HepG2 (cell line): ENCODE measurements around the gene HSD17B2. TPM values are rescaled to one million over a fixed set of nuclear protein-coding genes. Genes with fewer than 3 reads are reported as not detected.
A peak's percentile ranks its signal among the peaks of the same experiment; 100 is the strongest.

Source experiments
- ATF7 ChIP-seq, 2 experiments: fragments of 450-650 bp in 1 of 2; sonication (generic) in 1 of 2; formaldehyde crosslinking in 1 of 2; IDR thresholded peaks; 2 replicates each; pipeline versions ENCODE4 v1.4.0 to v1.6.1; 2016 to 2020; ENCODE audit warnings: antibody characterized with exemption in 1 of 2, mild to moderate bottlenecking in 1 of 2, missing genetic modification reagents in 1 of 2
- FOSL1 ChIP-seq: sonication (generic); formaldehyde crosslinking; IDR thresholded peaks from 2 replicates; pipeline ENCODE4 v1.9.0; 2021; ENCODE audit warnings: missing genetic modification reagents, borderline replicate concordance
- MAF1 ChIP-seq: sonication (generic); formaldehyde crosslinking; IDR thresholded peaks from 2 replicates; pipeline ENCODE4 v1.5.0; 2020; ENCODE audit warnings: missing genetic modification reagents, borderline replicate concordance
- RFX5 ChIP-seq: IDR thresholded peaks from 2 replicates; pipeline ENCODE4 v1.6.1; 2011; ENCODE audit warnings: low read depth, low read length, improper control_type of control experiment
- ZNF232 ChIP-seq: sonication (generic); formaldehyde crosslinking; IDR thresholded peaks from 2 replicates; pipeline ENCODE4 v1.4.0; 2020; ENCODE audit warnings: missing genetic modification reagents, borderline replicate concordance
- polyA plus RNA-seq, 8 experiments: library from polyadenylated mRNA; depleted of rRNA in 3 of 8; stranded (reverse) in 7 of 8; unstranded in 1 of 8; fragments of >200 nt; fragmentation: Illumina TruSeq in 4 of 8; extraction: Trizol in 4 of 8; gene quantifications; 2 replicates each; pipeline versions ENCODE4 v1.2.1 to v1.2.3, GENCODE V29; 2011 to 2016; ENCODE audit warnings: low read depth in 4 of 8, missing spikeins in 1 of 8, mixed read lengths in 1 of 8; ENCODE audit not compliant: insufficient read depth in 1 of 8
- total RNA-seq, 5 experiments: library from RNA; depleted of rRNA; stranded (reverse); fragments of >200 nt; fragmentation: Illumina TruSeq; extraction: Trizol; gene quantifications; 2 replicates each; pipeline ENCODE4 v1.2.3, GENCODE V29; 2016; ENCODE audit warnings: low read depth in 1 of 5
- TF ChIP-seq, protein P1 (sequence below): sonication (generic); formaldehyde crosslinking; IDR thresholded peaks from 2 replicates; pipeline ENCODE4; 2020; ENCODE audit warnings: missing genetic modification reagents, mild to moderate bottlenecking, borderline replicate concordance
- TF ChIP-seq, protein P2 (sequence below): sonication (generic); IDR thresholded peaks from 2 replicates; pipeline ENCODE4 v1.6.1; 2016; ENCODE audit warnings: low read depth, borderline replicate concordance
- TF ChIP-seq, protein P3 (sequence below): IDR thresholded peaks from 2 replicates; pipeline ENCODE4 v1.6.1; 2012; ENCODE audit warnings: low read depth, low read length, improper control_type of control experiment
- TF ChIP-seq, protein P4 (sequence below): IDR thresholded peaks from 2 replicates; pipeline ENCODE4 v1.6.1; 2012; ENCODE audit warnings: low read length, improper control_type of control experiment
- TF ChIP-seq, protein P5 (sequence below): sonication (generic); formaldehyde crosslinking; IDR thresholded peaks from 2 replicates; pipeline ENCODE4 v1.4.0; 2020; ENCODE audit warnings: missing genetic modification reagents
- TF ChIP-seq, protein P6 (sequence below): sonication (generic); formaldehyde crosslinking; IDR thresholded peaks from 2 replicates; pipeline ENCODE4 v1.4.0; 2020; ENCODE audit warnings: mild to moderate bottlenecking, missing genetic modification reagents
- TF ChIP-seq, protein P7 (sequence below): sonication (generic); formaldehyde crosslinking; IDR thresholded peaks from 2 replicates; pipeline ENCODE4 v1.5.0; 2020; ENCODE audit warnings: mild to moderate bottlenecking, missing genetic modification reagents

Gene HSD17B2
- total and polyA plus RNA-seq, 2 of the 13 experiments (the other 11 are each of a cell fraction or from before 2014, with no cell fraction given) = 26.3 to 69.3 TPM

DNA sequence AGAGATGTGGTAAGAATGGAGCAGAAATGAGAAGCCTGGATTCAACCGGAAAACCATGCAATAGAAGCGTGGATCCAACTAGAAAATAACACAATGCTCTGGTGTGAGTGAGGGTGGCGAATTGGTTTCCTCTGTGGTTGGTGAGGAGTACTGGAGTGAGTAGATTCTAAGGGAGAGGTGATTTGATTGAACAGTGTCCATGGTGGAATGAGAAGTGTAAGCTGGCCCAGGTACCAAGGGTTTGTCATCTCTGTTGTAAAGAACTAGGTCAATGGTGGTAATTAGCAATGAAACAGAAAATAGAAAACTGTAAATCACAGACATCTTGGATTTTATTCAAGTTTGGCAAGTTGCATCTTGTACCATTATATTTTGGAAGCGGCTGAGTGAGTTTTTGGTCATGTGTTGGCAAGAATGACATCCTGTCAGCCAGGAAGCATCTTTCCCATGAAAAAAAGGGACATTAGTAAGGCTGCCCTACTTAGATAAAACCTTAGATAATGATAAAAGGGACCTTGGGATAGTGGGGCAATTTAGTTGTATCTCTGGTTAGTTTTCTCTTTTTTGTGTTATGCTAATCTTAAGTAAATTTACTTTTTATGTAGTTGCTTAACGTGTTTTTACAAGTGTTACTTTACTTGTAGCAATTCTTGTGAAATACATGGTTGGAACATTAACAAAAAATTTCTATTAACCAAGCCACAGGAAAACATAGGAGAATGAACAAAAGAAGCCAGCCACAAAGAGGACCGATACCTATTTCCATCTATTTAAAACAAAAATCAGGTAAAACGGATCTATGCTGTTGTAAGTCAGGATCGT, 20.9 kb downstream of the HSD17B2 start (continued):
- TF ChIP-seq, protein P1, sequence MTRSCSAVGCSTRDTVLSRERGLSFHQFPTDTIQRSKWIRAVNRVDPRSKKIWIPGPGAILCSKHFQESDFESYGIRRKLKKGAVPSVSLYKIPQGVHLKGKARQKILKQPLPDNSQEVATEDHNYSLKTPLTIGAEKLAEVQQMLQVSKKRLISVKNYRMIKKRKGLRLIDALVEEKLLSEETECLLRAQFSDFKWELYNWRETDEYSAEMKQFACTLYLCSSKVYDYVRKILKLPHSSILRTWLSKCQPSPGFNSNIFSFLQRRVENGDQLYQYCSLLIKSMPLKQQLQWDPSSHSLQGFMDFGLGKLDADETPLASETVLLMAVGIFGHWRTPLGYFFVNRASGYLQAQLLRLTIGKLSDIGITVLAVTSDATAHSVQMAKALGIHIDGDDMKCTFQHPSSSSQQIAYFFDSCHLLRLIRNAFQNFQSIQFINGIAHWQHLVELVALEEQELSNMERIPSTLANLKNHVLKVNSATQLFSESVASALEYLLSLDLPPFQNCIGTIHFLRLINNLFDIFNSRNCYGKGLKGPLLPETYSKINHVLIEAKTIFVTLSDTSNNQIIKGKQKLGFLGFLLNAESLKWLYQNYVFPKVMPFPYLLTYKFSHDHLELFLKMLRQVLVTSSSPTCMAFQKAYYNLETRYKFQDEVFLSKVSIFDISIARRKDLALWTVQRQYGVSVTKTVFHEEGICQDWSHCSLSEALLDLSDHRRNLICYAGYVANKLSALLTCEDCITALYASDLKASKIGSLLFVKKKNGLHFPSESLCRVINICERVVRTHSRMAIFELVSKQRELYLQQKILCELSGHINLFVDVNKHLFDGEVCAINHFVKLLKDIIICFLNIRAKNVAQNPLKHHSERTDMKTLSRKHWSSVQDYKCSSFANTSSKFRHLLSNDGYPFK = no peak
- TF ChIP-seq, protein P2, sequence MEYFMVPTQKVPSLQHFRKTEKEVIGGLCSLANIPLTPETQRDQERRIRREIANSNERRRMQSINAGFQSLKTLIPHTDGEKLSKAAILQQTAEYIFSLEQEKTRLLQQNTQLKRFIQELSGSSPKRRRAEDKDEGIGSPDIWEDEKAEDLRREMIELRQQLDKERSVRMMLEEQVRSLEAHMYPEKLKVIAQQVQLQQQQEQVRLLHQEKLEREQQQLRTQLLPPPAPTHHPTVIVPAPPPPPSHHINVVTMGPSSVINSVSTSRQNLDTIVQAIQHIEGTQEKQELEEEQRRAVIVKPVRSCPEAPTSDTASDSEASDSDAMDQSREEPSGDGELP = no peak
- no peak for TF ChIP-seq RFX5
- TF ChIP-seq ZNF232 (CRISPR knock-in tag) = no peak
- TF ChIP-seq, protein P3, sequence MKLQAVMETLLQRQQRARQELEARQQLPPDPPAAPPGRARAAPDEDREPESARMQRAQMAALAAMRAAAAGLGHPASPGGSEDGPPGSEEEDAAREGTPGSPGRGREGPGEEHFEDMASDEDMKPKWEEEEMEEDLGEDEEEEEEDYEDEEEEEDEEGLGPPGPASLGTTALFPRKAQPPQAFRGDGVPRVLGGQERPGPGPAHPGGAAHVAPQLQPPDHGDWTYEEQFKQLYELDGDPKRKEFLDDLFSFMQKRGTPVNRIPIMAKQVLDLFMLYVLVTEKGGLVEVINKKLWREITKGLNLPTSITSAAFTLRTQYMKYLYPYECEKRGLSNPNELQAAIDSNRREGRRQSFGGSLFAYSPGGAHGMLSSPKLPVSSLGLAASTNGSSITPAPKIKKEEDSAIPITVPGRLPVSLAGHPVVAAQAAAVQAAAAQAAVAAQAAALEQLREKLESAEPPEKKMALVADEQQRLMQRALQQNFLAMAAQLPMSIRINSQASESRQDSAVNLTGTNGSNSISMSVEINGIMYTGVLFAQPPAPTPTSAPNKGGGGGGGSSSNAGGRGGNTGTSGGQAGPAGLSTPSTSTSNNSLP = no peak; the same call in 1 of the 2 replicates
- TF ChIP-seq FOSL1 = peak; percentile 38; the same call in 1 of the 2 replicates
- TF ChIP-seq, protein P4, sequence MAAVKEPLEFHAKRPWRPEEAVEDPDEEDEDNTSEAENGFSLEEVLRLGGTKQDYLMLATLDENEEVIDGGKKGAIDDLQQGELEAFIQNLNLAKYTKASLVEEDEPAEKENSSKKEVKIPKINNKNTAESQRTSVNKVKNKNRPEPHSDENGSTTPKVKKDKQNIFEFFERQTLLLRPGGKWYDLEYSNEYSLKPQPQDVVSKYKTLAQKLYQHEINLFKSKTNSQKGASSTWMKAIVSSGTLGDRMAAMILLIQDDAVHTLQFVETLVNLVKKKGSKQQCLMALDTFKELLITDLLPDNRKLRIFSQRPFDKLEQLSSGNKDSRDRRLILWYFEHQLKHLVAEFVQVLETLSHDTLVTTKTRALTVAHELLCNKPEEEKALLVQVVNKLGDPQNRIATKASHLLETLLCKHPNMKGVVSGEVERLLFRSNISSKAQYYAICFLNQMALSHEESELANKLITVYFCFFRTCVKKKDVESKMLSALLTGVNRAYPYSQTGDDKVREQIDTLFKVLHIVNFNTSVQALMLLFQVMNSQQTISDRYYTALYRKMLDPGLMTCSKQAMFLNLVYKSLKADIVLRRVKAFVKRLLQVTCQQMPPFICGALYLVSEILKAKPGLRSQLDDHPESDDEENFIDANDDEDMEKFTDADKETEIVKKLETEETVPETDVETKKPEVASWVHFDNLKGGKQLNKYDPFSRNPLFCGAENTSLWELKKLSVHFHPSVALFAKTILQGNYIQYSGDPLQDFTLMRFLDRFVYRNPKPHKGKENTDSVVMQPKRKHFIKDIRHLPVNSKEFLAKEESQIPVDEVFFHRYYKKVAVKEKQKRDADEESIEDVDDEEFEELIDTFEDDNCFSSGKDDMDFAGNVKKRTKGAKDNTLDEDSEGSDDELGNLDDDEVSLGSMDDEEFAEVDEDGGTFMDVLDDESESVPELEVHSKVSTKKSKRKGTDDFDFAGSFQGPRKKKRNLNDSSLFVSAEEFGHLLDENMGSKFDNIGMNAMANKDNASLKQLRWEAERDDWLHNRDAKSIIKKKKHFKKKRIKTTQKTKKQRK = no peak
- TF ChIP-seq, protein P5, sequence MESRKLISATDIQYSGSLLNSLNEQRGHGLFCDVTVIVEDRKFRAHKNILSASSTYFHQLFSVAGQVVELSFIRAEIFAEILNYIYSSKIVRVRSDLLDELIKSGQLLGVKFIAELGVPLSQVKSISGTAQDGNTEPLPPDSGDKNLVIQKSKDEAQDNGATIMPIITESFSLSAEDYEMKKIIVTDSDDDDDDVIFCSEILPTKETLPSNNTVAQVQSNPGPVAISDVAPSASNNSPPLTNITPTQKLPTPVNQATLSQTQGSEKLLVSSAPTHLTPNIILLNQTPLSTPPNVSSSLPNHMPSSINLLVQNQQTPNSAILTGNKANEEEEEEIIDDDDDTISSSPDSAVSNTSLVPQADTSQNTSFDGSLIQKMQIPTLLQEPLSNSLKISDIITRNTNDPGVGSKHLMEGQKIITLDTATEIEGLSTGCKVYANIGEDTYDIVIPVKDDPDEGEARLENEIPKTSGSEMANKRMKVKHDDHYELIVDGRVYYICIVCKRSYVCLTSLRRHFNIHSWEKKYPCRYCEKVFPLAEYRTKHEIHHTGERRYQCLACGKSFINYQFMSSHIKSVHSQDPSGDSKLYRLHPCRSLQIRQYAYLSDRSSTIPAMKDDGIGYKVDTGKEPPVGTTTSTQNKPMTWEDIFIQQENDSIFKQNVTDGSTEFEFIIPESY = no peak
- TF ChIP-seq MAF1 (CRISPR knock-in tag) = no peak
- TF ChIP-seq, protein P6, sequence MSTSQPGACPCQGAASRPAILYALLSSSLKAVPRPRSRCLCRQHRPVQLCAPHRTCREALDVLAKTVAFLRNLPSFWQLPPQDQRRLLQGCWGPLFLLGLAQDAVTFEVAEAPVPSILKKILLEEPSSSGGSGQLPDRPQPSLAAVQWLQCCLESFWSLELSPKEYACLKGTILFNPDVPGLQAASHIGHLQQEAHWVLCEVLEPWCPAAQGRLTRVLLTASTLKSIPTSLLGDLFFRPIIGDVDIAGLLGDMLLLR = no peak
- TF ChIP-seq, protein P7, sequence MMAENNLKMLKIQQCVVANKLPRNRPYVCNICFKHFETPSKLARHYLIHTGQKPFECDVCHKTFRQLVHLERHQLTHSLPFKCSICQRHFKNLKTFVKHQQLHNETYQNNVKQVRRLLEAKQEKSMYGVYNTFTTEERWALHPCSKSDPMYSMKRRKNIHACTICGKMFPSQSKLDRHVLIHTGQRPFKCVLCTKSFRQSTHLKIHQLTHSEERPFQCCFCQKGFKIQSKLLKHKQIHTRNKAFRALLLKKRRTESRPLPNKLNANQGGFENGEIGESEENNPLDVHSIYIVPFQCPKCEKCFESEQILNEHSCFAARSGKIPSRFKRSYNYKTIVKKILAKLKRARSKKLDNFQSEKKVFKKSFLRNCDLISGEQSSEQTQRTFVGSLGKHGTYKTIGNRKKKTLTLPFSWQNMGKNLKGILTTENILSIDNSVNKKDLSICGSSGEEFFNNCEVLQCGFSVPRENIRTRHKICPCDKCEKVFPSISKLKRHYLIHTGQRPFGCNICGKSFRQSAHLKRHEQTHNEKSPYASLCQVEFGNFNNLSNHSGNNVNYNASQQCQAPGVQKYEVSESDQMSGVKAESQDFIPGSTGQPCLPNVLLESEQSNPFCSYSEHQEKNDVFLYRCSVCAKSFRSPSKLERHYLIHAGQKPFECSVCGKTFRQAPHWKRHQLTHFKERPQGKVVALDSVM (CRISPR knock-in tag) = peak; percentile 15; the same call in 1 of the 2 replicates
- TF ChIP-seq ATF7 (IDR thresholded peaks at IDR 0.05) = no peak
- no peak for TF ChIP-seq ATF7 (CRISPR knock-in tag; IDR thresholded peaks at IDR 0.05)
